ENCODE measurements around the gene TMUB1. TPM values are rescaled to one million over a fixed set of nuclear protein-coding genes. Genes with fewer than 3 reads are reported as not detected.

TMUB1 gene, protein sequence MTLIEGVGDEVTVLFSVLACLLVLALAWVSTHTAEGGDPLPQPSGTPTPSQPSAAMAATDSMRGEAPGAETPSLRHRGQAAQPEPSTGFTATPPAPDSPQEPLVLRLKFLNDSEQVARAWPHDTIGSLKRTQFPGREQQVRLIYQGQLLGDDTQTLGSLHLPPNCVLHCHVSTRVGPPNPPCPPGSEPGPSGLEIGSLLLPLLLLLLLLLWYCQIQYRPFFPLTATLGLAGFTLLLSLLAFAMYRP
- total RNA-seq (2014; rRNA removed; shearing (Covaris generic)): 258 and 264 TPM in 2 replicates

GRCh38 chr7:151083071-151083823 is at the start of gene TMUB1:
Gene TMUB1, minus strand, starts transcription at chr7:151083493. Its CDS starts 930 bp downstream, at chr7:151082563.
- DNase-seq (ENCODE audit: low spot score): peak; percentile 72

DNA sequence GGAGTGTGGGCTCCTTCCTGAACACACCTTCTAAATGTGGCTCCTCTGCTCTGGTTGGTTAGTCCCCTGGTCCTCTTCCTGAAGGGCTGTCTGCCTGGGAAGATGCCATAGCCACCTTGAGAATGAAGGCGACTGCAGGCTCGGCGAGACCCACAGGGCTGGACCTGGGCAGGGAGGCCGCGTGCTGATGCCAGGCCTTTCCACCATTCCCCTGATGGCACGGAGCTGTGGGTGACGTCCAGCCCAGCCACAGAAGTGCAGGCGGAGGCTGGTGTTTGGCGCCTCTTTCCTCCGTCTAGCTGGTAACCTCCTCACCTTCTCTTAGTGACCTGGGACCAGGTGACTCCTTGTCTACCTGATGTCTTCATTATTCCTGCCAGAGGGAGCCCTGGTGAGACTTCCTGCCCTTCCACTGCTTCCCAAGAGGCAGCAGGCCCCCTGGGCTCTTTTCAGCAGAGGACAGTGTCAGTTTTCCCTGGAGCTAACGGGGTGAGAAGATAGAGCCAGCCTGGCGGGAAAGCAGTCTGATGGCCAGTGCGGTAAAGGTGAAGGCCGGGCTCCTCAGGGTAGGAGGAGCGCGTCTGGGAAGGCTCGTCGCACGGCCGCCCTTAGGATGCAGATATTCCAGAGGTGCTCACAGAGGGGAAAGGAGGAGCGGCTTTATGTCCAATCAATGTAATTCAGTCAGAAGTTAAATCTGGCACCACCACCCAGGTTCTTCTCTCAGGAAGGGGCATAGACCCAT is 49.3 kb upstream of the TMUB1 start:
- no peak for DNase-seq (ENCODE audit: low spot score)

GRCh38 chr7:151131592-151132293 is 48.5 kb upstream of the TMUB1 start:
- no peak for DNase-seq (ENCODE audit: low spot score)

- DNase-seq (ENCODE audit: low spot score): no peak
Observed at GRCh38 chr7:151131224-151131591, 47.9 kb upstream of the TMUB1 start.

DNA sequence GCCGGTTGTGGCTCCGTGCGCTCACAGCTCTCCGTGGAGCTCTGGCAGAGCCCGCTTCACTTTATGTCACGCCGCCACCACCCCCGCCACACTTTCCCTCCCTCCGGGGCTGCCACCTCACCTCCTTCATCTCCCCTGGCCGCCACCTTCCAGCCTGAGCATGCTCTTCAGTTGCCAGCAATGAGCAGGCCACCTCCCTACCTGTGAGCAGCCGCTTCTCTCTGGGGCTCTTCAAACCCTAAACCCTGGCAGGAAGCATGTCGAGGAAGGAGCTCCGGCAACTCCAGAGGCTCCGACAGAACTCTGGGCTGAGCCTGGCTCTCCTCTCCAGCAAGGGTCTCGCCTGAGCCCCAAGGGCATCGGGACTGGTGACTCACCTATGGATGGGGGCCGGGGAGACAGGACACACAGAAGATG is 47.5 kb upstream of the TMUB1 start:
- no peak for DNase-seq (ENCODE audit: low spot score)

- no peak for DNase-seq (ENCODE audit: low spot score)
Observed at GRCh38 chr7:151129960-151130591, 46.8 kb upstream of the TMUB1 start.

DNA sequence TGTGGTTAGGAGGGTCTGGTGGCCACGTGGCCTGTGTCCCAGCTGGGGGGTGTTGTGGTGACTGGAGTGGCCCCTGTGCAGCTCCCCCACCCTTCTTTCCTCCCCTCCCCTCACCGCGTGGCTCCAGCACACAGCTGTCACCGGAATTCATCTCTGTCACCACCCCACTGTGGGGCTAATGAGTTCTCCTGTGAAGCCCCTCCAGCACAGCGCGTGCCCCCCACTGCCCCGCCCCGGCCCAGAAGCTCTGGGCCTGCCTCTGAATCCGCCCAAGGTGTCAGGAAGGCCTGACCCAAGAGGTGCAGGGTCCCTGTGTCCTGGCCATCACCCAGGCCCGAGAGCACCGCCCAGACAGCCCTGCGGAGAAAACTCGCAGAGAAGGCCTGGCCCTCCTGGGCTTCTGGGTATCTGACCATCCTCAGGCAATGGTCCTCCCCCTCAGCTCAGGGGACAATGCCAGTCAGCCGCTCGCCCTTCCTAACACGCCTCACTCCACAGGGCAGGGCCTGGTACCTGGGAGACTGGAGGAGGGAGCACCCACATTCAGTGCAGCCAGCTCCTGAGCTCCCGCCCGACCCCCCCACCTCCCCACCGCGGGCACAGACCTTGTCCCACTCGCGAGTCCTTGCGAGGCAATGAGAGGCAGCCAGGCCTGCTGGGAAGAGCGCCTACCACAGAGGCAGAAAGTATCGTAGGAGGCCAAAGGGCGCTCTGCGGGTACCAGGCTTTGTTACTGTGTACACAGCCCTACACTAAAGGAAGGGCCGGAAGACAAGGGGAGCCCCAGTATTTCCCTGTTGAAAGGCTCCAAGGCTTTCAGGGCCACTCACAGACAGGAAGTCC is 46.0 kb upstream of the TMUB1 start:
- no peak for DNase-seq (ENCODE audit: low spot score)

GRCh38 chr7:151128716-151129115 is 45.4 kb upstream of the TMUB1 start:
- no peak for DNase-seq (ENCODE audit: low spot score)

DNA sequence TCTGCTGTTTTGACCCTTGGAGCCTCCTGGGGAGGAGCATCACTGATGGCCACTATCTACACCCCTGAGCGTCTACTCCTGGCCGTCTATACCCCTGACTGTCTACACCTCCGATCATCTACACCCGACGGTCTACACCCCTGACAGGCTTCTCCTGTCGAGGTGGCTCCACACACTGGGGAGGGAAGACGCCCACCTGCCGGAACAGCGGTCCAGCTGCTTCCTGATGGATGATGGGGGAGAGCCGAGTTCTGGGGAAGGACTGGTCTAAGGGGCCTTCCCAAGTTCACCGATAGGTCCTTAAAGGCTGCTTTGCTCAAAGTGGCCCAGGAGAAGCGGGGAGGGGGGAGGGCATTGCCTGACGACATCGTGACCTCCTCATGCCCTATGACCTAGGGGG is 44.9 kb upstream of the TMUB1 start:
- no peak for DNase-seq (ENCODE audit: low spot score)

GRCh38 chr7:151126491-151127137 is 43.3 kb upstream of the TMUB1 start:
- peak; percentile 51 for DNase-seq (ENCODE audit: low spot score)

- peak; percentile 36 for DNase-seq (ENCODE audit: low spot score)
Observed at GRCh38 chr7:151125846-151126481, 42.7 kb upstream of the TMUB1 start.

GRCh38 chr7:151125470-151125845 is 42.2 kb upstream of the TMUB1 start:
- DNase-seq (ENCODE audit: low spot score): peak; percentile 81

DNA sequence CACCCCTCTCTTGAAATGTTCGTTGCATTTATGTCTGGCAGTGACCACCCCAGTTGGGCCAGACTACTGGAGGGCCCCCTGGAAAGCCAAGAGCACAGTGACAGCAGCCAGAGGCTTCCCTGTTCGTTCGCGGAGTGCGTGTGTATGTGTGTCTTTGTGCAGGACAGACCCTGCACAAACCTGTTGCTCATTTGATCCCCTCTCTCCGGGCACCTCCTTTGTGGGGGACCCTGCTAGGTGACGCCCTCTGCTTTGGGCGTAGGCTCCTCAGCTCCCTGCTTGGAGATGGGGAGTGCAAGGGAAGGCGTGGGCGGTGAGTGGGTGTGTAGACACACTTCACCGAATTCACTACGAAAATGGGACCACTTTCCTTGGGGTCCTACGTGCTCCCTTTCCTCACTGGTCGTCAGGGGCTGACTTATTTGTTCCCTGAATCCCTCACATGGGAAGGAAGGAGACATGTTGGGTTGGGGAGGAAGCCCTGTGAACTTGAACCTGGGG is 41.7 kb upstream of the TMUB1 start:
- no peak for DNase-seq (ENCODE audit: low spot score)

DNA sequence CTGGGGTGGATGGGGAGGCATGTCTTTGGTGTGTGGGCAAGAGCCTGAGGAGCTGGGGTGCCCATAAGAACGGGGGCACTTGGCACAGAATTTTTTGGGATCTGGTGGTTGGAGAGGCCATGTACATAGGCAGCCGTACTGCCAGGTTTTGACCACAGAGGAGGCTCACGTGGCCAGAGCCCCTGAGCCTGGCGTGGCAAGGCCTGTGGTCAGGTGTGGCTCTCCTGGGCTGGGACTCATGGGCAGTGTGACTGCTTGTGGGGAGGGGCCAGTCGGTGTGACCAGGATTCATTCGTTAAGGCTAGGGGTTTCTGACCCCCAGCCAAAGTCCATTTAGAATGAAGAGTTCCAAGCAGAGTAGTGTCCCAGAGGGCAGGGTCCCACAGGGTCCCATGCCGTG is 41.2 kb upstream of the TMUB1 start:
- DNase-seq (ENCODE audit: low spot score): no peak

GRCh38 chr7:151123822-151124464 is 40.6 kb upstream of the TMUB1 start:
- DNase-seq (ENCODE audit: low spot score): peak; percentile 99

DNA sequence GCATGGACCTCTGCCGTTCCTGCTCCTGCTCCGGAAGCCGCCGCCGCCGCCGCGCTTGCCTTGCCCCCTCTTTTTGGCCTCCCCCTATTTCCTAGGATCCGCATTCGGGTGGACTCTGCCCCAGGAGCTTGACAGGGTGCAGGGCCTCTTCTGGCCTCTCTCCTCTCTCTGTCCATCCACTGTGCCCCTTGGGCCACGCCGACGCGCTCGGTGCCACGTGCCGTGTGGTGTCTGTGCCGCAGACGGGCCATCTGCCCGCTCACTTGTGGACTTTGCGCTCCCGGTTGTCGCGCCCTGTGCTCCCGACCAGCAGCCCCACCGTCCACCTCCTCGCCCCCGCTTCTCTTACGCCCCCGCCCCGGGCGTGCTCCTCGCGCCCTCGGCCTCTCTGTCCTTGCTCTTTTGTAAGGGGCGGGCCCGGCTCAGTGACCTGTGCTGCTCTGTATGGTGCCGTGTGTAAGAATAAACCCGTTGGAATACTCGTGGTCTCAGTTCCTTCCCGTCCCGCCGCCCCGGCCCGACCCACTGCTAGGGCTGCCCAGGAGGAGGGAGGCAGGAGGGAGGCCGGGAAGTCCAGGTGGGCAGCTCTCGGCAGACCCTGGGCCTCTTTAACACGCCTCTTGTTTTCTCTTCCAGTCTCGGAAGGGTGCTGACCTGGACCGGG is 40.0 kb upstream of the TMUB1 start:
- no peak for DNase-seq (ENCODE audit: low spot score)

- DNase-seq (ENCODE audit: low spot score): no peak
Observed at GRCh38 chr7:151122796-151123157, 39.5 kb upstream of the TMUB1 start.

DNA sequence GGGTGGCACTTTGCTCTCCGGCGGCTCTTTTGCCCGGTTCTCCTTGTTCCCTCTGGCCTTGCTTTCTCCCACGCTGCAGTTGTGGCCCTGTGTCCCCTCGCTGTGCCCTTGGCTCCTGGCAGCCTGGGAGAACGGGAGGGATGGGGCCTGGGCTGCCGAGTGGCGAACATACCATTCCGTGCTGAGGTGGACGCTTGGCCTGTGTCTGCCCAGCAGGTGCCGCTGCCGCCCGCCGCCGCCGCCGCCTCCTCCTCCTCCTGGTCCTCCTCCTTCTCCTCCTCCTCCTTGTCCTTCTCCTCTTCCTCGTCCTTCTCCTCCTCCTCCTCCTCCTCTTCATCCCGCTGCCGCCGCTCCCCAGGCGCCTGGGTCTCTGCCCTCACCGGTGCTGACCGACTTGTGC is 39.0 kb upstream of the TMUB1 start:
- DNase-seq (ENCODE audit: low spot score): no peak
